ENCODE measurements around the gene BMAL1. TPM values are rescaled to one million over a fixed set of nuclear protein-coding genes. Genes with fewer than 3 reads are reported as not detected.

Gene BMAL1
- total and polyA plus RNA-seq, 2 of the 8 experiments (the other 6 are each of a cell fraction or from before 2014, with no cell fraction given) = 6.8 to 6.9 TPM

DNA sequence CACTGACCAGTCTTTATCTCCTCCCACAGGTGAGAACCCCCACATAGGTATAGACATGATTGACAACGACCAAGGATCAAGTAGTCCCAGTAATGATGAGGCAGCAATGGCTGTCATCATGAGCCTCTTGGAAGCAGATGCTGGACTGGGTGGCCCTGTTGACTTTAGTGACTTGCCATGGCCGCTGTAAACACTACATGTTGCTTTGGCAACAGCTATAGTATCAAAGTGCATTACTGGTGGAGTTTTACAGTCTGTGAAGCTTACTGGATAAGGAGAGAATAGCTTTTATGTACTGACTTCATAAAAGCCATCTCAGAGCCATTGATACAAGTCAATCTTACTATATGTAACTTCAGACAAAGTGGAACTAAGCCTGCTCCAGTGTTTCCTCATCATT is 109.0 kb downstream of the BMAL1 start:
- FAIRE-seq (no peak), DNase-seq (ENCODE audit: low read depth in 1 of 2, low spot score in 2 of 2) (no peak)
- Histone ChIP-seq H3K9me3 (ENCODE audit: insufficient read depth in 2 of 2, low read depth in 1 of 2, low read length in 1 of 2) (no peaks in the 10 kb centered on the region), H3K23ac (ENCODE audit: insufficient read length) (no peak overlapping the region), H3K27ac (ENCODE audit: low read depth, low read length) (no peak overlapping the region), H2BK20ac (ENCODE audit: low read length) (no peak overlapping the region), H3K27me3 (replicated peaks in 1 of 4; ENCODE audit: control insufficient read depth in 3 of 4, extremely low read depth in 1 of 4, insufficient read depth in 3 of 4, low read length in 3 of 4) (no peaks in the 10 kb centered on the region), H3K4ac (replicated peaks; ENCODE audit: insufficient read length, low read depth, low read length) (no peak overlapping the region), H4K20me1 (replicated peaks in 1 of 2; ENCODE audit: control insufficient read depth in 1 of 2, insufficient read depth in 2 of 2, low read length in 2 of 2) (no peaks in the 10 kb centered on the region), H3K79me2 (ENCODE audit: control insufficient read depth in 1 of 2, insufficient read depth in 2 of 2, low read length in 2 of 2) (no peaks in the 10 kb centered on the region), H4K5ac (ENCODE audit: insufficient read length, low read depth, low read length) (no peak overlapping the region), H3K56ac (replicated peaks; ENCODE audit: insufficient read length, low read depth, low read length) (no peak overlapping the region), H3K18ac (ENCODE audit: extremely low read depth, low read length) (no peak overlapping the region), H2BK15ac (ENCODE audit: low read length) (no peak overlapping the region), H3K79me1 (ENCODE audit: low read depth, low read length) (no peaks in the 10 kb centered on the region), H2AK5ac (ENCODE audit: low read depth, low read length) (no peak overlapping the region), H3K4me1 (replicated peaks in 1 of 4; ENCODE audit: control insufficient read depth in 3 of 4, insufficient read depth in 4 of 4, low read length in 3 of 4) (no peaks in the 10 kb centered on the region), H4K8ac (ENCODE audit: extremely low read depth, insufficient read depth, low read length) (no peak overlapping the region), H2BK5ac (ENCODE audit: low read depth, low read length) (no peak overlapping the region), H2AFZ (ENCODE audit: low read length) (no peak overlapping the region), H2BK120ac (replicated peaks; ENCODE audit: low read depth, low read length) (no peak overlapping the region), H3K9ac (replicated peaks in 1 of 4; ENCODE audit: extremely low read depth in 1 of 4, low read depth in 3 of 4, low read length in 3 of 4) (no peak overlapping the region), H2BK12ac (ENCODE audit: low read depth, low read length) (no peak overlapping the region), H3K36me3 (ENCODE audit: control insufficient read depth in 2 of 4, insufficient read depth in 4 of 4, low read length in 3 of 4) (peaks cover 0 to 20% (median 6%) of the 10 kb centered on the region in 4 experiments; a peak in 6 of 8 replicates), H3K4me2 (ENCODE audit: insufficient read depth in 1 of 2, low read depth in 2 of 2, low read length in 2 of 2) (no peak overlapping the region), H3K4me3 (ENCODE audit: extremely low read depth in 1 of 4, insufficient read depth in 2 of 4, low read depth in 3 of 4, low read length in 4 of 4) (no peak overlapping the region), H4K91ac (replicated peaks; ENCODE audit: insufficient read length, low read length) (no peak overlapping the region), H3K14ac (ENCODE audit: insufficient read length) (no peak overlapping the region), H3K23me2 (ENCODE audit: low read depth, low read length) (no peaks in the 10 kb centered on the region; the same call in 1 of the 2 replicates)
- CTCF ChIA-PET (ENCODE audit: partially characterized antibody) = interaction anchor here (0.8 to 9.4 kb wide), 10 partner anchors 10 to 176 kb away, joined by 3 to 129 read pairs (median 4); no protein-coding TSS in a partner anchor
- POLR2A ChIA-PET (ENCODE audit: partially characterized antibody) = no interaction called here
- WGBS, 2 experiments (ENCODE audit: extremely low coverage in 1 of 2, insufficient coverage in 1 of 2, insufficient read length in 1 of 2, insufficient replicate concordance in 2 of 2, low coverage in 1 of 2, low lambda C conversion rate in 2 of 2, missing lambda C conversion rate in 1 of 2) = 93% methylated on average over 2 of the region's 2 CpGs; no CpG with 5 or more reads in 1 of the 2 experiments
- TF ChIP-seq CHD1 (IDR thresholded peaks at IDR 0.05; ENCODE audit: low read depth, low read length) (no peak), RXRA (IDR thresholded peaks at IDR 0.05; ENCODE audit: insufficient read depth, low read depth, low read length) (no peak), FOSL1 (IDR thresholded peaks at IDR 0.05; ENCODE audit: insufficient read depth, low read depth, low read length) (no peak), RNF2 (IDR thresholded peaks at IDR 0.05; ENCODE audit: borderline replicate concordance, low read depth, low read length, missing control alignments, poor library complexity, severe bottlenecking) (no peak), RBBP5 (IDR thresholded peaks at IDR 0.05; ENCODE audit: borderline replicate concordance, low read depth, low read length) (no peak), EP300 (IDR thresholded peaks at IDR 0.05; ENCODE audit: borderline replicate concordance in 1 of 2, low read depth in 2 of 2, low read length in 2 of 2) (no peak), SAP30 (IDR thresholded peaks at IDR 0.05; ENCODE audit: insufficient read depth, insufficient replicate concordance, low read length) (no peak), CTBP2 (IDR thresholded peaks at IDR 0.05; ENCODE audit: borderline replicate concordance, insufficient read depth, insufficient read length, low read length) (no peak), EZH2 (IDR thresholded peaks at IDR 0.05; ENCODE audit: low read depth, low read length, severe bottlenecking) (no peak), GABPA (IDR thresholded peaks at IDR 0.05; ENCODE audit: borderline replicate concordance, insufficient read depth, low read length) (no peak)

All from H1 (cell line).